ENCODE results near the gene HOXD4.

Gene HOXD4

DNA sequence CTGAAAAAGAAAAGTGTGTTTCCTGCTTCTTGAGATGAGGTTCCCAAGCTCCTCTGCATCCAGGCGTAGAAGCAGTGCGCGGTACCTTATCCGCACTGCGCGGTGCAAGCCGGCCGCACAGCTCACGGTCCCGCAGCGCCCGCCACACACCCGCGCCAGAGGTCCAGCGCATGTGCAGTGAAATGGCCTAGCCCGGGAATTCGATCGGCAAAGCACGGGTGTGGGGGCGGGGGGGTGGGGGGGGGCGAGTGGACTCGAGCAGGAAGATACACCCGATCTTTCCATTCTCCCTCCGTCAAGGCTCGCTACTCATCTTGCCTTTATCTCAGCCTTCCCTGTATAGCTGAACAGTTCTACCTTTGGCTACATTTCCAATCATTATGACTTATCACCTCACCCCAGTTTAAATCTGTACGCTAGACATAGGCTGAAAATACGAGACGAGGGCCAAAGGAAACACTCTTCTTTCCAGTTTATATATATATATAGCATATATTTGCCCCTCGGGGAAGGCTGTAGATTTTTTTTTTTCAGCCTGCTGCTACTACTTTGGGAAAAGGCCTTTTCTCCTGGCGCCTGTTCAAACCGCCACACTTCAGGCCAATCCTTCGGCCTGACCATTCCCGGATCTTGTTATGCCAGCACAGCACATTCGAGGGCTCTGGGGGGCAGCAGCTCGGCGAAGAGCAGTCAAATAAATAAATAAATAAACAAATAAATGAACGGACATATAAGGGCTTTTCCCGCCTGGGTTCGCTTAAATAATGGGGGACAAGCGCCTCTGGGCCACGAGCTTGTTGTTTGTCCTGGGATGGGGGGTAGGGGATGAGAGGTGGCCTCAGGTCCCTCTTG lies 11.5 kb upstream of the HOXD4 start:
- no peak for DNase-seq (ENCODE audit: low spot score)

DNA sequence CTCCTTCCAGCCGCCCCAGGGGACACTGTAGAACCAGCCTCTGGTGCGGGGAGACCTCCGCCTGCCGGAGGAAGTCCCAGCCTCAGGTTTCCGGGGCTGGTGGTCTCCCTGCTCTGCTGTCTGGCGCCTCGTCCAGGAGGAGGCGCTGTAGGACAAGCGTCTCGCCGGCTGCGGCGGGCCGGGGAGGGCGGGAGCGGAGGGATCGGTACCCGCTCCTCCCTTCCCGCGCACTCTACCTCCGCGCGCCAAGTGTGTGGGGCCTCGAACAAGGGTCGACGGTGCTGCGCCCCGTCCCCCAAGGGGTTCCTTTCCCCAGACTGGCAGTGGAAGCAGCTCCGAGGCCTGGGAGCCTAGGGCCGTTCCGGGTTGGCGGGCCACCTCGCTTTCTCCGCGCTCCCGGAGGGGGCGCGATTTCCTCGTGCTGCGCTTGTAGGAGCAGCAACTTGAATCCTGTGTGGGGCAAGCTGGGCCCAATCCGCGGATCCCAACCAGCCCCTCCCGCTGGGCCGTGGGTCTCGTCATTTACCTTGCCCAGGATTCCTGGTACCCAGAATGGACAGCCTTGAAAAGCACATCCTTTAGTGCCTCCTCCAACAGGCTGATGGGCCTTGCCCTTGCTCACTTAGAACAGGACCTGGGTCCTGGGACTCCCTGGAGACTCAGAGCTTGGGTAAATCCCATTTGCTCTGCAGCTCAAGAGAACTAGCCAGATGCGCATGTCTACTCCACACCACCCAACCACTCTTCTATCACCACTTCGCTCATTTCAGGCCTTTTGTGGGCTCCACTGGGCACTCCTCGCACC lies 10.6 kb upstream of the HOXD4 start:
- peak; percentile 91 for DNase-seq (ENCODE audit: low spot score)

DNA sequence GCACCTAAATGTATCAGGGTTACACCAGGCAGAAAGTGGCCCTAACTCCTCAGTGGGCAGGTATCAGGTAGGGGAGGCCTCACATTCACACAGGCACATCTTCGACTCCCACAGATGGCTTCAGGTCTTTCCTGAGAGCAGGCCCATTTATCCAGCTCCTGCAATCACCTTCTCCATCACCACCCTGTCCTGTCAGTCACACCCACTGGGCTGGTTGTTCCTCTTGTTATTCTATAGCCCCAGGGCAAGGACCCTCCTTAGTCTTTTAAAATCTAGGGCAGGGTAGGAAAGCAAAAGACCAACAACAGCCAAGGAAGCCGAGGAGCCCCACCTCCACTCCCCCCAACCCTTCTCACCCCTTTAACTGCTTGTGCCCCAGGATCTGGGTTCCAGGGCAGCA lies 9.1 kb upstream of the HOXD4 start:
- no peak for DNase-seq (ENCODE audit: low spot score)

DNA sequence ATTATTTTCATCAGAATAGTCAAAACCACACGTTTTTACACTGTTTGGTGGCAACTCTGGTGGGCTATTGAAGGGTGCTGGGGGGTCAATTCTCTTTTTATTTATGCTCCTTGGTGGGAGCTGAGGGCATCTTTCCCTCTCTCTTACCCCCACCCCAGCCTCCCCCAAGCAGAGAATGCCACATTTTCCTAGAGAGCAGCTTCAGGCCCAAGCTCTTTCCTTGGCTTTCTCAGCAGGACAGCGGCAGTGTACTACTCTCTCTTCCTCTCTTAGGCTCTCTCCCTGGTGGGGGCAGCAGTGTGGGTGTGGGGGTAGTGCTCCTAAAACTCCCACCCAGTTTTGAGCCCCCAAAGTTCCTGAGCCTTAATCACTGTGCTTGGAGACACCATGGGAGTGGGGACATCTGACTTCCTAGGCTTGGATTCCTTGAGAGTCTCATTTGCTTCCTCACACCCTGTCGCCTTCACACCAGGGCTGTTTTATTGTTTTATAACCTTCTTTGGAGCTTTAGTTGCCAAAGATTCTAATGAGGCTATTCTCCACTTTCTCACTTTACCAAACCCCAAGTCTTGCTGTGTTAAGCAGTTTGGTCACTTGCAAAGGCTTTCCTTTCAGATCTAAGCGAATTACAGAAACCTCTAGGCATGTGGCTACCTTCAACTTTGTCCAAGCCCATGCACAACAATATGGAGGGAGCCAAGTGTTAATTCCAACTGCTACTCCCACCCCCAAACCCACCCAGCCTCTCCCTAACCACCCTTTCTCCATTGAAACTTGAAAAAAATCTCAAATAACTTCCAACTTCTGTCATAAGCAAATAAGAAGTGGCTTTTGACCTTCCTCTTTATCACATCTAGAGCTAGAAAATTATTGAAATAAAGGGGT lies 6.0 kb upstream of the HOXD4 start:
- no peak for DNase-seq (ENCODE audit: low spot score)

DNA sequence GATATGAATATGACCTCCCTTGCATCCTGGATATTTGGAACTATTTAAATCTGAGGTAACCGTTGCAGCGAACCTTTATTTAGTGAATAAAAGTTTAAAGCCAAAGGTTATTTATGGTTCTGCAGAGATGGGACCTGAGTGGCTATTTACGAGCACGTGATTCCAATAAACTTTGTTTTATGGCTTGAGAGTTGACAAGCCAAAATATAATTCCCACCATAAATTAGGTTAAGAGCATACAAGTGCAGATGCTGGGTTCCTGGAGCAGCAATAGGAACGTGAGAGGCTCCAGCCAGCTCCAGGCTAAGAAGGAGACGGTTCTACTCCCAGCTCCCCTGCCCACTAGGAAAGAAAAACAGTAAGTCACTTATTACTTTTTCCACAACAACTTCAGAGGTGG lies 5.2 kb upstream of the HOXD4 start:
- DNase-seq (ENCODE audit: low spot score), result no peak

DNA sequence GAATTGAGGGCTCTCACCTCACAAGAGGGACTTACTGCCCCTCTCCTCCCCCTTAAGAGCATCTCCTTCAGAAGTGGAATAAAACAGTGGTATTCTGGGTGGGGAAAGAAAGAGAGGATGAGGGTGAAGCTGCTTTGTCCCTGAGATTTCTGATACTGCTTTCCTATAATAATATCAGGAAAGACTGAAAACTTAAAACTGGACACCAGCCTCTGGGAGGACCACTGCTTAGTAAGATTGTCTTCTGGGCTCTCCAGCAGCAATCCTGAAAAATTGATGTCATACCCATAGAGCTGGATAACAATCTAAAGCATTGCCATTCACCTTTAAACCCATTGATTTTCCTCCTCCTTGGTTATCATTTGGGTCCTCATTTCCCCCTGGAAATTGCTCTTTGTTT lies 4.7 kb upstream of the HOXD4 start:
- DNase-seq (ENCODE audit: low spot score), result no peak

DNA sequence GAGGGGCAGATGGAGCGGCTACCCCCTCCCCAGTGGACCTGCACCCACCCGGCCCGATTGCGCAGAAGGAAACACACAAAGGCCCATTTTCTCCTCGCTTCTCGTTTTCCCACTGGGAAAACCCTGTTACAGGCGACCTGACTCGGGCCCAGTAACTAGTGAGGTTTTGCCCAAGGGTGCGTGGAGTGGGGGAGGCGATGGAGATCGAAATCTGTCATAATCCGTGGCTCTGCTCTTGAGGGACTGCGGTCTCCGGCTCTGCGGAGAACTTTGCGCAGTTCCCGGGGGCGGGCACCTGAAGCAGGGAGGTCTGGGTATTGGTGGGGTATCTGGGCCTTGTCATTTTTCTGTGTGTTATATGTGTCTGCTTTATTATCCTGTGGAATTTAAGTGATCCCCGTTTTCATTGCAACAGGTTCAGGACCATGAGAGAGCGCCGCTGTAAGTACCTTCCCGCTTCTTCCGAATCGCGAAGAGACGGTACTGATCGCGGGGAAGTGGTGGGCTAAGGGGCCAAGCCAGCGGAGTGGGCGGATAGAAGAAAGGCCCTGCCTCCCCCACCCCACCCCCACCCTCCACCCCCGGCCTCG lies 4.0 kb upstream of the HOXD4 start:
- DNase-seq (ENCODE audit: low spot score), result no peak

DNA sequence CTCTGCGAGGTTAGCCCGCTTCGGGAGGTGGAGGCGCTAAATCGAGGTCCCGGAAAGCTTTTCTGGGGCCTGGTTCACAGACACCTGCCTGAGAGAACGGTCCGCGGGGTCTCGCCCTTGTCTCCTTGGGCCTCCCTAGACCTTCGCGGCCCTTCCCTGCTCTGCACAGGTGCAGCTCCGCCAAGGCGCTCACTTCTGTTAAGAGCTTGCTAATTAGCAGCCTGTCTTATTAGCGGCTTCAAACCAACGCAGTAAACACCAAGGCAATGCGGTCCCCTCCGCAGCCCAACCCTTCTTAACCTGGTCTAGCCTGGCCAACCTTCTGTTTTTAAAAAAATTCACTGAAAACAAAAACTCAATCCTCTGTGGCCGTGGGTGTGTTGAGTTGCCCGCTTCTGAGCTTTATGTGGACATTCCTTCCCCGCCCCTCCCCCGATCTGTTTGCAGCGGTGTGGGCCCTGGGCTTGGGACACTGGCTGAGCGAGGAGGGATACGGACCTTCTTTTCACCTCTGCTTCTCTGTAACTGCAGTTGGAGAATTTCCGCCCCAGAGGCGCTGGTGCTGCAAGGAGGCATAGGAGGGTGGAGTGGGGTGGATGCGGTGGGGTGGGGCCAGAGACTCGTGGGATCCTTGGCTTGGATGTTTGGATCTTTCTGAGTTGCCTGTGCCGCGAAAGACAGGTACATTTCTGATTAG lies 3.4 kb upstream of the HOXD4 start:
- no peak for DNase-seq (ENCODE audit: low spot score)

DNA sequence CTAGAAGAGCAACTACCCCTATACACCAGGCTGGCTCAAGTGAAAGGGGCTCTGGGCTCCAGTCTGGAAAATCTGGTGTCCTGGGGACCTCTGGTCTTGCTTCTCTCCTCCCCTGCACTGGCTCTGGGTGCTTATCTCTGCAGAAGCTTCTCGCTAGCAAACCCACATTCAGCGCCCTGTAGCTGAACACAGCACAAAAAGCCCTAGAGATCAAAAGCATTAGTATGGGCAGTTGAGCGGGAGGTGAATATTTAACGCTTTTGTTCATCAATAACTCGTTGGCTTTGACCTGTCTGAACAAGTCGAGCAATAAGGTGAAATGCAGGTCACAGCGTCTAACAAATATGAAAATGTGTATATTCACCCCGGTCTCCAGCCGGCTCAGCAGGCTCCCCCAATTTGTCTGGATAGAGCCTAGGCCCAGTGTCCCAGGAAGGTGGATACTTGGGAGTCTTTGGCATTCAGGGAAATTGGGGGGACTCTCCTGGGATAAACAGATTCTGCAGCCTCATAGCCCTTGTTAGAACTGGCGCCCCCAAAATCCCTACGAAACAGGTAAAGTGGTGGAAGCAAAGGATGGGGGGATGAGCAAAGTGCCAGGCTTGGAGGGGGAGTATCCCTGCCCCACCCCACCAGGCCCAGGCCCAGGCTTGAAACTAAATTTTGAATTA lies 2.5 kb upstream of the HOXD4 start:
- no peak for DNase-seq (ENCODE audit: low spot score)

DNA sequence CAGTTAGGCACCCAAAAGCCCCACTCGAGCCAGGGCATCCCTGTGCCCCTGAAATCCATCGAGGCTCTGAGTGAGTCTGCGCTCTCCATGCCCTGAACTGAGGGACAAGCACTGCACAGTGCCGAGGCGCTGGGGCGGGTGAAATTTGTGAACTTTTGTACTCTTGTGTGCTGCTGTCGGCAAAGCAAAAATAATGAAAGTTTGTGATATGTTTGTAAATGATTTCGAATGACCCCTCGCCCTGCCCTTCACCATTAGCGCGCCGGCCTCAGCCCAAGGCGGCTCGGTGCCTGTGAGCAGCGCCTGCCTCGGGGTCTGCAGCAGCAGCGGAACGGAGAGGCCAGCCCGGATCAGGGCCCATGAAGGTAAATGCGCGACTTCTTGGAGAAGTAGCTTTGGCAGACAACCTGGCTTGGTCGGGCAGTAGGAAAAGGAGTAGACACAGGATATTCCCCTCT lies 1.8 kb upstream of the HOXD4 start:
- DNase-seq (ENCODE audit: low spot score), result no peak

DNA sequence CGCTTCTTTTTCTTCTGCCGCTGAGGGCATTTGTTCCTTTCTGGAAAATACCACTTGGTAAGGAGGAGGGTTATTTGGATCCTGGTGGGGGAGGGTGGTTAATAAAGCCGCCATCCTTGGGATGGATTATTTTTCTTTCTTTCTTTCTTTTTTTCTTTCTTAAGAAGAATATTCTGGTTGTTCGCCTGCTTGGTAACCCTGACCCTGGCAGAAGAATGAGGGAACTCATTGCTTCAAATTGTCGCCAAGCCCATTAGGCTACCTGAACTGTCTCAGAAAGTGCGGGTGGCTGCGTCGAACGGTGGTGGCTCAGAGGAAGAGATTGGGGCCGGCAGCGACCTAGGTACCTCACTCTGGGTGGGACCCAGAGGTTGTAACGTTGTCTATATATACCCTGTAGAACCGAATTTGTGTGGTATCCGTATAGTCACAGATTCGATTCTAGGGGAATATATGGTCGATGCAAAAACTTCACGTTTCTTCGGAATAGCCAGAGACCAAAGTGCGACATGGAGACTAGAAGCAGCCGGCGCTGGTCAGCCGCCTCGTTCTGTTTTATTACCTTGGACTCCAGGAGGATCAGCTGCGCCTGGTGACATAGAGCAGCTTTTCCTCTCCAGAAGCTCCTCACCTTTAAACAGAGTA lies 1.3 kb upstream of the HOXD4 start:
- DNase-seq (ENCODE audit: low spot score), result no peak

DNA sequence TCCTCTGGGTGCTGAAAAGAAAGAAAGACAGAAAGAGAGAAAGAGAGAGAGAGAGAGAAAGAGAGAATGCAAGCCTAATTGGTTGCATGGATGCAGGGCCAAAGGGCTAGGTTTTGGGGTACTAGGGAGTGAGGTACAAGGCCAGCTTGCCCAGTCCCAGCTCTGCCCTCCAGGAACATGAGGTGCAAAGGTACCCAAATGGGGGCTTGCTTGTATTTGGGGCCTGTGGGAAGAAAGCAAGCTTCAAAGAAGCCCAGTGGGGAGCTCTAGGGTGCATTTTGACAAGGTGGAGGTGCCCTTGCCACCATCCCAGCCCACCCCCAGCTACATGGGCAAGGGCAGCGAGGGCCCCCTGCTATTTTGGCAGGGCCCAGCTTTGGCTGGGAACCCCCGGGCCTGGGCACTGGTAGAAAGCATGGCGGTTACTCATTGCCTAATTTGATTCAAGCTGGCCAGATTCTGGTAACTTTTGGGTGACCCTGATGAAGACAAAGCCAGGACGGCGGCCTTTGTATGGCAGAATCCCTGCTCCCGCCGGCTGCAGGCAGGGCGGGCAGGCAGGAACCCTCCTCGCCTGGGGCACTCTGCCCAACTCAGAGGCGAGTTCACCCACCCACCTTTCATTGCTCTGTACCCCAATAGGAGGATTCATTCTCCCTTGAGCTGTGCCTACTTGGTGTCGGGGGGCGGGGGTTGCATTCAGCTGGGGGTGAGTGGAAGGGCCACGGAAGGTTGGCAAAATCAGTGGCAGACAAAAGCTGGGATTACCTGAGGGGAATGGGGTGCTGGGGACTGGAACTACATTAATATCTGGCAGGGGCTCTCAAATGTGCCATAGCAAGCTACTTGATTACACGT lies 537 bp upstream of the HOXD4 start:
- DNase-seq (ENCODE audit: low spot score), result no peak

DNA sequence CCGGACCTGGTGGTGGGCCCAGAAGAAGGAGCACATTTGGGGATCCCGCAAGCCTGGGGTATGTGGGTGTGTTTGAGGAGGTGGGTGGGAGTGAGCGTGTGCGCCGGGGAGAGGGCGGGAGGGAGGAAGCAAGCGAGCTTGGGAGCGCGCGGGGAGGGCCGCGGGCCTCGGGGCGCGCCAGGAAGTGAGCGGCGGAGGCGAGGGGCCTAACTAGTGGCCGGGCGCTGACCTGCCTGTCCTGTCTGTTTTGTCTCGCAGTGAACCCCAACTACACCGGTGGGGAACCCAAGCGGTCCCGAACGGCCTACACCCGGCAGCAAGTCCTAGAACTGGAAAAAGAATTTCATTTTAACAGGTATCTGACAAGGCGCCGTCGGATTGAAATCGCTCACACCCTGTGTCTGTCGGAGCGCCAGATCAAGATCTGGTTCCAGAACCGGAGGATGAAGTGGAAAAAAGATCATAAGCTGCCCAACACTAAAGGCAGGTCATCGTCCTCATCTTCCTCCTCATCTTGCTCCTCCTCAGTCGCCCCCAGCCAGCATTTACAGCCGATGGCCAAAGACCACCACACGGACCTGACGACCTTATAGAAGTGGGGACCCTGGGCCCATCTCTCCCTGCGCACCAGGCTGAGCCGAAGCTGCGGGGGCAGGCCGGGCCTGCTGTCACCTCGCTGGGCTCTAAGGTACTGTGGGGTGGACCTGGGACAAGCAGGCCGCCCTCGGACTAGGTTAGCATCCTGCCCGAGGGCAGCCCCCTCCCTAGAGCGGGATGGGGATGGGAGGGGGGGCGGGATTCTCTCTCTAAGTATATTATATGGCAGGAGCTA lies 1.2 kb downstream of the HOXD4 start:
- DNase-seq (ENCODE audit: low spot score), result peak; percentile 45

DNA sequence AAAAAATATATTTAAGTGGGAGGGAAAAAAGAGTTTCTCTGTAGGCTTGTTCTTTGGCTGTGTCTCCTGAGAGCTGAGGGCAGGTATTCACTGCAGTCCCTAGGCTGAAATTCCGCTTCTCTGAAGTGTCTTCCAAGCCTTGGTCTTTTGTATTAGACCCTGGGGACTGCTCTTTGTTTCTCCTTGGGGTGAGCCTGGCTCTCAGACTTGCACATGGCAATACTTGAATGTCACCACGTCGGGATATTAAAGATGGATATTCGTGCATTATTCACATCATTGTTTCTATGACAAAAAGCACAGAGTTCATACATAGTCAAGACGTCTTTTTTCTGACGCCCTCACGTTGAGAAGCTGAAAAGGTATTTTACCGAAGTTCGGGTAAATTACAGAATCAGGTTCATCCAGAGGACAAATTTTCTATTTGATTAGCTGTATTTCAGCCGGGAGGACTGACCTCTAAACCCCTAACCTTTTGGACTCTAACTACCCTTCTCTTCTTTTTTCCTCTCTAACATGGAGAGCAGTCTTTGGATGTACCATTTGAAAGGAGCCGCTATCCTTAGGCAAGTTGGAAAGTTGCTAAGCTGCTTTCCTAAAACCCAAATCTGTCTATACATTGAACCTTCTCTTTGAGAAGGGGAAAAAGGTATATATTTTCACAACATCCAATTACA lies 3.4 kb downstream of the HOXD4 start:
- DNase-seq (ENCODE audit: low spot score), result no peak

DNA sequence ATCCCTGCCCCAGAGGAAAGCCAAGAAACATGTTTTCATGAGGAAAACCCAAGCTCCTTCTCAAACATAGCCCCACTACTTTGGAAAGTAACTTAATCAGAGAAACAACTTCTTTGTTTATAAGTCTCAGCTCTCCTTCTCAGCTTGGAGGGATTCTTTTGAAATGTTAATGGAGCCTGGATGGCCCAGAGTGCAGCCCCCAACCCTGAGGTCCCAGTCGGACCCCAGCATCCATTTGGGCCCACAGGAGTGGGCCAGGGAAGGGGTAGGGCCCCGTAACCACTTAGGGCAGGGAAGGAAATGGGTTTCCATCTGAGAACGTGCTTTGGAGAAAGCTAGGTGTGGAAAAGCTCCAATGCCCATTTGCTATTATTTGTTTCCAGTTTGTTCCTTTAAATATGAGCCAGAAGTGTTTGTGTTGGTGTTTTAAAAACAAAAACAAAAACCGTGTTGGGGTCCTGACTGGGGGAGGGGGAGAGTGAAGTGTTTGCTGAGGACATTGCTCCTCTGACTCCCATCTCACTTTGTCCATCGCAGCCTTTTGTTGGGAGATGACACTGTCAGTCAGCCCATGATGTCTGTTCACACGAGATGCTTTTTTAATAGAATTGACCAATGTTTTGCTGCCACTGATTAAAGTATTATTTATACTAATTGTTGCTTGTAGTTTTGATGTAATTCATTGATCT lies 4.2 kb downstream of the HOXD4 start:
- no peak for DNase-seq (ENCODE audit: low spot score)

DNA sequence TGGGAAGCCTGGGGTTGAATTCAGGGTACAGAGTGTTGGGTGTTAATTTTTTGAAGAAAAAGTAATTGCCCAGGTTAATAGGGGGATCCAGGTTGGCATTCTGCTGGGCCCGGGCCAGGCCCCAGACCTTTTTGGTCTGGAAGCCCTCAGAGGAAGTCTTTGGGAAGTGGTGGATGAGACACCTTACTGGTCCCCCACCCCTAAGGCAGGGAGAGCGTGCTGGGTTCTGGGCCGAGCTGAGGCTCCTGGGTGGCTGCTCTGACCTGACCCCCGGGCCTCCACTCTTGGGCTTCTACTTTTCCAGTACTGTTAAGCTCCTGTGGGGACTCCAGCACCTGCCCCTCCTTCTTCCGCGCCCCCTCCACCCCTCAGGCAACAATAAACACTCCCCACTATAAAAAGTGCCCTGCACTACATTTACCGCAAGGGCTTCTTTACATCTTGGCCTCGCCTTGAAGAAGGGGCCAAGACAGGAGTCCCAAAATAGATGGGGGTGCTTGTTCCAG lies 5.0 kb downstream of the HOXD4 start:
- peak; percentile 38 for DNase-seq (ENCODE audit: low spot score)
